Ovary (tissue), 9 donors: ENCODE data around the gene FXYD4. TPM values are rescaled to one million over a fixed set of nuclear protein-coding genes. Genes with fewer than 3 reads are reported as not detected.

ENCODE experiments used
- DNase-seq, 5 donors: peaks; one replicate each; pipeline ENCODE4 v3.0.0-alpha.2; 2019 to 2020
- H3K27ac ChIP-seq, 2 donors: fragments of 200-600 bp; one replicate each; pipeline versions ENCODE4 v1.5.1 to v1.8.0; 2019 to 2022
- H3K27me3 ChIP-seq: fragments of 200-600 bp; one replicate; pipeline ENCODE4 v1.8.0; 2022
- H3K36me3 ChIP-seq: fragments of 200-600 bp; sonication (generic); one replicate; pipeline ENCODE4 v1.5.1; 2019
- H3K4me1 ChIP-seq: one replicate; pipeline ENCODE4 v1.8.1; 2013; ENCODE audit warnings: mild to moderate bottlenecking, moderate library complexity; ENCODE audit not compliant: insufficient read depth
- H3K4me3 ChIP-seq: fragments of 200-600 bp; sonication (generic); one replicate; pipeline ENCODE4 v1.5.1; 2017
- H3K9me3 ChIP-seq, 2 donors: fragments of 200-600 bp in 1 of 2; sonication (generic) in 1 of 2; one replicate each; pipeline versions ENCODE4 v1.5.1 to v1.8.1; 2013 to 2019; ENCODE audit warnings: mild to moderate bottlenecking in 1 of 2, moderate library complexity in 1 of 2
- CTCF ChIP-seq, 3 donors: fragments of 450-650 bp in 2 of 3; fragments of 200-600 bp in 1 of 3; IDR thresholded peaks; one replicate each; pipeline versions ENCODE4 v1.5.1 to v1.8.0; 2016 to 2022; ENCODE audit warnings: antibody characterized with exemption in 3 of 3, mild to moderate bottlenecking in 1 of 3
- EP300 ChIP-seq: sonication (generic); formaldehyde crosslinking; IDR thresholded peaks from one replicate; pipeline ENCODE4 v1.6.1; 2017; ENCODE audit warnings: antibody characterized with exemption
- POLR2A ChIP-seq: fragments of 450-650 bp; IDR thresholded peaks from one replicate; pipeline ENCODE4 v1.6.1; 2017; ENCODE audit warnings: antibody characterized with exemption, mild to moderate bottlenecking, moderate library complexity
- WGBS, 3 donors: extraction: QIAGEN DNeasy Blood & Tissue Kit in 1 of 3; methylation state at CpG; one replicate each; pipeline versions ENCODE4 v1.1.5 to v1.1.7; 2013 to 2017; 5-methylcytosine and 5-hydroxymethylcytosine counted together
- intact Hi-C, 4 donors: fragments of 100-400 bp; cut with DNase I; formaldehyde crosslinking; loops; one replicate each; pipeline versions ENCODE4 v1.11.0 to v1.15.1; 2022 to 2023
- polyA plus RNA-seq, 2 donors: library from polyadenylated mRNA; stranded (reverse); fragments of 200-250 nt in 1 of 2; fragments of 350-450 nt in 1 of 2; fragmentation: Illumina TruSeq in 1 of 2; extraction: RNeasy Lipid Tissue Mini Kit (QIAGEN cat#74804) in 1 of 2; gene quantifications; one replicate each; pipeline ENCODE4 v1.2.3, GENCODE V29; 2013 to 2014
- total RNA-seq, 7 donors: library from RNA; depleted of rRNA in 2 of 7; stranded (reverse); fragments of >200 nt in 2 of 7; fragmentation: NEBNext Ultra II Directional in 3 of 7; extraction: Animal tissue kit (Norgen Biotek cat#: 25700) in 3 of 7; gene quantifications; one replicate each; pipeline versions ENCODE4 v1.1.0 to v1.2.4, GENCODE V29; 2016 to 2023
- donor health status: DM: no; HTN: no; CAD: no; lungs with moderate emphysema.
- donor health status: DM: no; HTN: no; CAD: no.
- donor health status: Bipolar disorder and iron deficiency.
- donor health status: DM: yes; HTN: yes; CAD: no.
- donor health status: DM: no; HTN: no; CAD: no.
- donor health status: DM: yes; HTN: yes; CAD: no.

Gene FXYD4
- total and polyA plus RNA-seq, 9 donors: not detected

GRCh38 chr10:43411536-43411935 is 40.1 kb downstream of the FXYD4 start:
- DNase-seq: no peak
- Histone ChIP-seq H3K27me3 (no peaks in the 10 kb centered on the region), H3K4me3 (no peak overlapping the region), H3K4me1 (peaks cover 3% of the 10 kb centered on the region), H3K27ac (no peak overlapping the region), H3K36me3 (no peaks in the 10 kb centered on the region), H3K9me3 (no peaks in the 10 kb centered on the region)
- intact Hi-C loops: no loop called here
- WGBS, 3 donors: 59 to 66% (median 66%) methylated on average over 2 of the region's 2 CpGs
- TF ChIP-seq POLR2A (no peak), EP300 (no peak), CTCF (IDR thresholded peaks at IDR 0.05) (no peak)

GRCh38 chr10:43415544-43415943 is 44.1 kb downstream of the FXYD4 start:
- no peaks in the 10 kb centered on the region for H3K27me3 ChIP-seq
- H3K4me1 ChIP-seq: peaks cover 2% of the 10 kb centered on the region
- H3K36me3 ChIP-seq: no peaks in the 10 kb centered on the region
- no peak overlapping the region for H3K4me3 ChIP-seq
- WGBS, 3 donors: 86 to 91% (median 90%) methylated on average over 10 of the region's 10 CpGs
- no peaks in the 10 kb centered on the region for H3K9me3 ChIP-seq
- intact Hi-C loops: no loop called here
- no peak overlapping the region for H3K27ac ChIP-seq
- no peak for DNase-seq
- no peak for TF ChIP-seq EP300
- TF ChIP-seq CTCF (IDR thresholded peaks at IDR 0.05): no peak
- TF ChIP-seq POLR2A: no peak

DNA sequence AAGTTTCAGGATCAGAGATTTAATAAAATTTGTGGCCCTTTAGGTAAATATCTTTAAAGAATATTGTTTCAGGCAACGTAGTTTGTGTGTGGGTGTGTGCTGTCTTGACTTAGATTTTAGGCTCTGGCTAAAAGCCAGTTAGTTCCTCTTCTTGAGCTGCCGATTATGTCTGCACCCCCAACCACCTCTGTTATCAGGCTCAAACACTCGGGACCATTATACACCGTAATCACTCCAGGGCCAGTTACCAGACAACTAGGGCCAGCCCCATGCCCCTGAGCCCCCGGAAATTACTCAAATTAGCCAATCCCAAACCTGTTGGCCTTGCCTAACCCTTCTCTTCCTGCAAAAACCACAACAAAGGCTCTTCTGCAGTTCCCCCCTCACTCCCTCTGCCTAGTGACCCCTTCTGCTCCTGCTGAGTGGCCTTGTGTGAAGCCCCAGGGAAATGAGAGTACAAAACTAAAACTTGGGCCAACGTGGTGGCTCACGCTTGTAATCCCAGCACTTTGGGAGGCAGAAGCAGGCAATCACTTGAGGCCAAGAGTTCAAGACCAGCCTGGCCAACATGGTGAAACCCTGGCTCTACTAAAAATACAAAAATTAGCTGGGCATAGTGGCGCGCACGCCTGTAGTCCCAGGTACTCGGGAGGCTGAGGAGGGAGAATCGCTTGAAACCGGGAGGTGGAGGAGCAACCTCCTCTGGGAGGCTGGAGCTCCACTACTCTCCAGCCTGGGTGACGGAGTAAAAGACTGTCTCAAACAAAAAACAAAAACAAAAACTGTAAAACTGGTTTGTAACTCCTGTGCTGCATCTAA is 46.7 kb downstream of the FXYD4 start:
- H3K4me3 ChIP-seq: no peak overlapping the region
- no peak overlapping the region for H3K27ac ChIP-seq
- no peak for DNase-seq
- intact Hi-C loops: no loop called here
- 63 to 67% (median 66%) methylated on average over 14 of the region's 14 CpGs for WGBS, 3 donors
- no peaks in the 10 kb centered on the region for H3K9me3 ChIP-seq
- H3K36me3 ChIP-seq: no peaks in the 10 kb centered on the region
- H3K4me1 ChIP-seq: peaks cover 5% of the 10 kb centered on the region
- no peaks in the 10 kb centered on the region for H3K27me3 ChIP-seq
- TF ChIP-seq EP300 (no peak), CTCF (IDR thresholded peaks at IDR 0.05) (no peak), POLR2A (no peak)

- TF ChIP-seq POLR2A: no peak
- no peak for TF ChIP-seq EP300
- no peak for TF ChIP-seq CTCF (IDR thresholded peaks at IDR 0.05)
- Histone ChIP-seq H3K9me3 (no peaks in the 10 kb centered on the region), H3K4me1 (peaks cover 5% of the 10 kb centered on the region), H3K27ac (peak overlapping the region; percentile 90), H3K4me3 (peak overlapping the region; percentile 69), H3K36me3 (no peaks in the 10 kb centered on the region), H3K27me3 (no peaks in the 10 kb centered on the region)
- DNase-seq: no peak
- WGBS, 3 donors: 44 to 59% (median 52%) methylated on average over 18 of the region's 18 CpGs
- intact Hi-C loops: loop anchor here in 2 of 4 donors (2.0 kb wide), 2 partner anchors 13 to 17 kb away; partner anchors contain the start of gene ZNF487 (in 1 of the 2)
These were observed 48.5 kb downstream of the FXYD4 start for GRCh38 chr10:43419997-43420368.
